Stromal cell of bone marrow (primary cell): Measurements from ENCODE around the gene SMYD4.
"Not testable (repeated sequence)": the region's sequence is repeated elsewhere in the genome, so short reads cannot be mapped to it uniquely, and the experiment has no call there.

Experiments used
- DNase-seq: peaks from one replicate; pipeline ENCODE4 v3.0.0-alpha.2; 2012; ENCODE audit warnings: low read depth

Gene SMYD4

DNA sequence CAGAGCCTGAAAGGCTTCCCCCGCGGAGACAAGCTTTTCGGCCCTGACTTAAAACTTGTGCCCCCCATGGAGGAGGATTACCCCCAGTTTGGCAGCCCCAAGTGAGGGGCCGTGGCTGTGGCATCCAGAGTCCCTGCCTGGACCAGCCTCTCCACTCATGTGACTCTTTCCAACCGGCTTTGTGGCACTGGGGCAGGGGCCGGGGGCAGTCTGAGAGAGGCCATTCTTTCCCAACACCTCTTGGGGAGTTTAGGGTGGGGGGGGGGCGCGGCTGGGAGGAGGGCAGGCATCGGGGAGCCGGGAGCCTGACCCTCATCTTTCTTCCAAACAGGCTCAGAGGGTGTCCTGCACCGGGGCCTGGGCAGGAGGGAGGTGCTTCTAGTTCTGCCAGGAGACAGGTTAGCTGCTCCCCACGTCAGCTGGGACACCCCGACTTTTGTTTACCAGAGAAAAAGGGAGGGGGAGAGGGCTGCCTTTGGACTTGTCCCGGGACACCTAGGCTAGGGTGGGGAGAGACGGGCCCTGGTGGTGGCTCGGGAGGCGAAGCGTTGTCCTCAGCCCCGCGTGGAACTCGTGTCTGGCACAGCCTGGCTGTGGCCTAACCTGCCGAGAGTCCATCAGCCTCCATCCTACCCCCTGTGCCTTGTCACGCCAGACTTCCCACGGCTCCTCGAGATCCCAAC lies 75.1 kb downstream of the SMYD4 start:
- no peak for DNase-seq

DNA sequence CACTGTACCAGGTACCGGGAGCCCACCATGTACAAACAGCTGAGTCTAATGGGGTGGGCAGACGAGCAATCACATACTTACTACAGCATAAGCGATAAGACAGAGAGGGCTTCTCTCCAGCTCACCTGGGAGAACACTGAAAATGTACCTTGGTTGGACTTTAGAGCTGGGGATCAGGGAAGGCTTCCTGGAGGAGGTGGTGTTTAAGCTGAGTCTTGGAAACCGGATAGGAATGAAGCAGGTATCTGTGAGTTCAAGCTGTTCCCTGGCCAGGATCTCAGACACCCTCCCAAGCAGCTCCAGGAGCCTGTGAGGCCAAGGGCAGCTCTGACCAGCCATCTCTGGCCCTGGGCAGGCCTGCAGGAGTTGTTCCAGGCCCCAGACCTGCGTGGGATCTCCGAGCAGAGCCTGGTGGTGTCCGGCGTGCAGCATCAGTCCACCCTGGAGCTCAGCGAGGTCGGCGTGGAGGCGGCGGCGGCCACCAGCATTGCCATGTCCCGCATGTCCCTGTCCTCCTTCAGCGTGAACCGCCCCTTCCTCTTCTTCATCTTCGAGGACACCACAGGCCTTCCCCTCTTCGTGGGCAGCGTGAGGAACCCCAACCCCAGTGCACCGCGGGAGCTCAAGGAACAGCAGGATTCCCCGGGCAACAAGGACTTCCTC lies 75.8 kb downstream of the SMYD4 start:
- DNase-seq, result no peak

DNA sequence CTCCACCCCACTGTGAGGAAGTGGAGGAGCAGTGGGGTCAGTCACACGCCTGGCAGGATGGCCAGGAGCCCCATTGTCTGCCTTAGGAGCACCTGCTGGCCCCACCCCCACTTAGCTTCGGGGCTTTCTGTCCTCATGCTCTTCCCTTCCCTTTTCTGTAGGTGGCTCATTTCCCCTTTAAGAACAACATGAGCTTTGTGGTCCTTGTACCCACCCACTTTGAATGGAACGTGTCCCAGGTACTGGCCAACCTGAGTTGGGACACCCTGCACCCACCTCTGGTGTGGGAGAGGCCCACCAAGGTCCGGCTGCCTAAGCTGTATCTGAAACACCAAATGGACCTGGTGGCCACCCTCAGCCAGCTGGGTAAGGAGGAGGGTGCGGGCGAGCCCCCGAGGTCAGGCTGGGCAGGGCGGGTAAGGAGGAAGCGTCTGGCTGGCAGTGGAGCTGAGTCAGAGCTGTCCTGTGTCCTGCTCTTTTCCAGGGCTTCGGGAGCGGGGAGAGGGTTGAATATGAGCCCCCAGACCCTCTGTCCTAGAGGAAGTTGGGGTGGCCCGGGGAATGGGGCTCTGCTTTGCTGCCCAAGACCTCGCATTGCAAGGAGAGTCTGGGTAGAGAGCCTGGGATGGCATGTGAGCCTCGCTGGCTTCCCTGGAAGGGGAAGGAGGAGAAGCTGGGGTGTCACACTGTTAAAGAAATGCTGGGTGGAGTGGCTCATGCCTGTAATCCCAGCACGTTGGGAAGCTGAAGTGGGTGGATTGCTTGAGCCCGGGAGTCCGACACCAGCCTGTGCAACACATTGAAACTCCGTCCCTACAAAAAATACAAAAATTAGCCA lies 77.1 kb downstream of the SMYD4 start:
- no peak for DNase-seq

DNA sequence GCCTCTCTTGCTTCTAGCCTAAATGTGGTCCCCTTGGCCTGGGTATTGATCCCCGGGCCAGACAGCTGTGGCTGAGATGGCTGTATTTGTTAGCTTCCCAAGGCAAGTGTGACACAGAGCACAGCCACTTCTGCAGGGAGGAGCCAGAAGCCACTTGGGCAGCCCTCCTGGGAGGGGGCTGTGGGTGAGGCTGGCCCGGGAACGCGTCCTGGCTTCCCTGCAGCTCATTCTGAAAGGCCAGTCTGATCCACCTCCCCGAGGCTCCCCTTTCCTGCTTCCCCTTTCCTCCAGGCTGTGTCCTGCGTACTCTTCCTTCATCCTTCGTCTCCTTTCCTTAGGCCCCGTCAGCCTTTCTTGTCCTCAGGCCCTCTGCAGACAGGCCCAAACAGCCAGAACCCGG lies 79.1 kb downstream of the SMYD4 start:
- no peak for DNase-seq

DNA sequence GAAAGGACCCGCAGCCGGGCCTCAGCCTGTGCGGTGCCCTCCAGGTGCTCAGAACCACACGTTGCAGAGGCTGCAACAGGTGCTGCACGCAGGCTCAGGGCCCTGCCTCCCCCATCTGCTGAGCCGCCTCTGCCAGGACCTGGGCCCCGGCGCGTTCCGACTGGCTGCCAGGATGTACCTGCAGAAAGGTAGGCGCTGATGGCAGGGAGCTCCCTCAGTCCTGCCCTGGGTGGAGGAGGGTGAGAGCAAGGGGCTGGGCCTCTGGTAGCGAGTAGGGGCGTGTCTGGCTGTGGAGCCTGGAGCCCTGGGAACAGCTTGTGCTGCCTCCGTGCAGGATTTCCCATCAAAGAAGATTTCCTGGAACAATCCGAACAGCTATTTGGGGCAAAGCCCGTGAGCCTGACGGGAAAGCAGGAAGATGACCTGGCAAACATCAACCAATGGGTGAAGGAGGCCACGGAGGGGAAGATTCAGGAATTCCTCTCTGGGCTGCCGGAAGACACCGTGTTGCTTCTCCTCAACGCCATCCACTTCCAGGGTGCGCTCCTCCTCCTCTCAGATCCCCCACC lies 82.6 kb downstream of the SMYD4 start:
- no peak for DNase-seq

DNA sequence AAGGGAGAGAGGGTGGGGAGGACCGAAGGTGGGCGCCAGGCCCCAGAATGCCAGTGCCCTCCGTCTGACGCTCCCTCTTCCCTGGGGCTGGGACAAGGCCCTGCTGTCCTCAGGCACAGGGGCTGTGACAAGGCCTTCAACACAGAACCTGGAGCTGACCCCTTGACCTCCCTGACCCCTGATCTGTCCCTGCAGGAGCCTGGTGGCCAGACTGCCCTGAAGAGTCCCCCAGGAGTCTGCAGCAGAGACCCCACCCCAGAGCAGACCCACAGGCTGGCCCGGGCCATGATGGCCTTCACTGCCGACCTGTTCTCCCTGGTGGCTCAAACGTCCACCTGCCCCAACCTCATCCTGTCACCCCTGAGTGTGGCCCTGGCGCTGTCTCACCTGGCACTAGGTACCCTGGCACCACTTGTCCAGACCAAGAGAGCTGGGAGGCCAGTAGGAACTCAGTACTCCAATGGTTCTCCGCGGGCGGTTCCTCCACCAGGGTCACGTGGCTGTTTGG lies 84.1 kb downstream of the SMYD4 start:
- no peak for DNase-seq

DNA sequence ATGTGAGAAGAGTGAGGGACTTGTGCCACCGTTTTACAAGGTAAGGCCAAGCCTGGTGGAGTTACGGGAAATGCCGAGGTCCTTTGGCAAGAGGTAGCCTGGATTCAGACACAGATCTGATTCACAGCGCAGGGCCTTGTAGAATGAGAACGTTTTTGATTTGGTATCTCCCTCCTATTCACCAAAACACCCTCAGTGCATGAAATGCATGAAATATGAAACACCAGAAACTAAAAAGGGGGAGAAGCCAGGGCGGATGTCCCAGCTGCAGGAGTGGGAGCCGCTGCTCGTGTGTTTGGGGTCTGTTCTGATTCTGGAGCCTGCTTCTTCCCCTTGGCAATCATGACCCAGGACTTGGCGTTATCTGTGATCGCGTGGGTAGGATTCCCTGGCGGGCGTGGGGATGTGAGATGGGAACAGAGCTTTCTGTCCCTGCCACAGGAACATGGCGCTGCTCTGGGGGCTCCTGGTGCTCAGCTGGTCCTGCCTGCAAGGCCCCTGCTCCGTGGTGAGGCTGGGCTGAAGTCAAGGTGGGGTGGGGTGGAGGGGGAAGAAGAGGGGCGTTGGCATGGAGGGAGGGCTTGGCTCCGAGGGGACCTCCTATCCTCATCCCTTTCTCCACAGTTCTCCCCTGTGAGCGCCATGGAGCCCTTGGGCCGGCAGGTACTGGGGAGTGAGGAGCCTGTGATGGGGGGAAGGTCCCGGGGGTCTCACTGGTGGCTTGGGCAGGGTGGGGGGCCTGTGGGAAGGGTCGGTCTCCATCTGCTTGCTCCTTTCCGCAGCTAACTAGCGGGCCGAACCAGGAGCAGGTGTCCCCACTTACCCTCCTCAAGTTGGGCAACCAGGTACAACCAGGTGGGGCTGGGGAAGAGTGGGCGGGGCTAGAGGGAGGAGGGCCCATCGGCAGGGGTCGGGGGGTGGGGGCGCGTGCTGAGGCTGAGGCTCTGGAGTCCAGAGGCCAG lies 84.9 kb downstream of the SMYD4 start:
- no peak for DNase-seq

DNA sequence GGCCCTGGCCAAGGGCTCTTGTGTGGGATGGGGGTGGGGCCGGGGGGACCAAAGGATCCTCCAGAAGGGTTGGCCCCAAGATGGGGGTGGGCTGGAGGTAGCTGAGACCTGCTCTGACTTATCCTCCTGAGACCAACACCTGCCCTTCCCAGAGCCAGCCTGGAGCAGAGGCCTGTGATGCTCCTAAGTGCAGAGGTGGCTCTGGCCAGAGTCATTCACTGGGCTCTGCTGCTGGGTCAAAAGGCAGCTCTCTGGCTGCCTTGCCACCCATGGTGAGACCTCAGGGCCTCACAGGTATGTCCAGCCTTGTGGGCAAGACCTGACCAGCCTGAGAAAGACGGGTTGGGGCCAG lies 86.6 kb downstream of the SMYD4 start:
- no peak for DNase-seq

DNA sequence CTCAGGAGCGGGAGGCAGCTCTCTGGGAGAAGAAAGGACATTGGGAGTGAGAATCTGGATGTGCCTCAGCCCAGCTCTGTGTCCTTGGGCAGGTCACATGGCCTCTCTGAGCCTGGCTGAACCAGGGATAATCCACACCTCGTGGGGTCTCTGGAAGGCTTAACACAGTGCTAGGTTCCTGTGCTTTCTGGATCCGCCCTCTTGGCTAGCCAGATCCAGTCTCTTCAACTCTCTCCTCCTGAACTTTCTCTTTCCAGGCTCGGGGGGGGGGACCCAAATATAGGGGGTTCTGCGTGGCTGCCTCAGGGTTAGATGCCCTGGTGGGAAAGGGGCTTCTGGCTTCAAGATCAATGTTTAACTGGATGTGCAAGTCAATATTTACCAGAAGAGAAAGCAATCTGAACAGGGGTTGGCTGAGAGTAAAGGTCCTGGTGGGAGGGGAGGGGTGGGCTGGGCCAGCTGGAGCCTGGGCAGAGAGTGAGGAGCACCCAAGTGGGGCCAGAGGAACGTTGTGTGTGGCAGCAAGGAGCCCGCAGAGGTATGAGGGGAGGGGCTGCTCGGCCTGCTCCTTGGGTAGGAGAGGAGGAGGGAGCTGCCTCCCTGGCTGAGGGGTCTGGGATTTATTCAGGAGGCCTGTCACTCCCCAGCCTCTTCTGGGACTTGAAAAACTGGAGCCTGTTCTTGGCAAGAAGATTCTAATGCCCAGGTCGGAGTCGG lies 87.2 kb downstream of the SMYD4 start, which contains the start of gene SERPINF2:
TSS of gene SERPINF2 (plus strand) at position 501 of the 717 bp plus-strand sequence. CDS start 2,125 bp downstream, outside the sequence.
- no peak for DNase-seq

DNA sequence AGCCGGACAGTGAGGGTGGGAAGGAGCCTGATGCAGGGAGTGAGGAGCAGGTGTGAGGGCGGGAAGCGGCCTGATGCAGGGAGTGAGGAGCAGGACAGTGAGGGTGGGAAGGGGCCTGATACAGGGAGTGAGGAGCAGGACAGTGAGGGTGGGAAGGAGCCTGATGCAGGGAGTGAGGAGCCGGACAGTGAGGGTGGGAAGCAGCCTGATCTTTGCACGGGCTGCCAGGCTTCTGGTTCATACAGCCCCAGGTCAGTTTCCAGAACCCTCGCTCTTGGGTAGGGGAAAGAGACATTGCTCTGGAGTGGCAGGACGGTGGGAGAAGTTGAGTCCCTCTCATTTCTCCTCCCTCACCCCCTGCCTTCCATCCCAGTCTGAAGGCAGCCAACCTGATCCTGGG lies 87.8 kb downstream of the SMYD4 start:
- not testable (repeated sequence) for DNase-seq

DNA sequence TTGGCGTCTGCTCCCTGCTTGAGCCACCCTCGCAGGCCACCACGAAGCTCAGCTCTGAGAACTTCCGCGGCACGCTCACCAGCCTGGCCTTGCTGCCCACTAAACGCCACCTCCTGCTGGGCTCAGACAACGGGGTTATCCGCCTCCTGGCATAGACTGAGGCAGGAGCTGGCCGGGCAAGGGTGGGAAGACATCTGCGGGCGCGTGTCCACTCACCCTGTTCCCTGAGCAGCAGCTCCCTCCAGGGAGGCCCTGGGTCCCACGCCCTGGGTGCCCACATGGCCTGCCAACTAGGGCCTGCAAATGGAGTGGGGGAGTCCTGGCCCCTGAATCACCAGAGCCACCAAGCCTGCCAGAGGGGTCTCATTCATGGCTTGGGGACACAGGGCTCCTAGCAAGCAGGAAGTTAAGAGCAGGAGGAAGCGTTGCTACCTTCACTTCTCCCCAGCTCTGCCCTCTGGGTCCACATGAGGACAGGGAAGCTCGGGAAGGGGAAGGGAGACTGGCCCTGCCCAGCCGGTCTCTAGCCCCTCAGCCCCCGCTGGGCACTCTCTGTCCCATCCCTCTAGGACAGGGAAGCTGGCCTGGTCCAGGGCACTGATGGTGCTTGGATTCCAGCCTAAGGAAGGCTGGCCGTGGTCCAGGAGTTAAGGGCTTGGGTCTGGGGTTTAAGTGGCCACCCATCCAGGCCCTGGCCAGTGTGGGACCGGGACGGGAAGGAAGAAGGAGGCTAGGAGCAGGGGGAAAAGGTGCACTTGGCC lies 92.0 kb downstream of the SMYD4 start:
- no peak for DNase-seq

DNA sequence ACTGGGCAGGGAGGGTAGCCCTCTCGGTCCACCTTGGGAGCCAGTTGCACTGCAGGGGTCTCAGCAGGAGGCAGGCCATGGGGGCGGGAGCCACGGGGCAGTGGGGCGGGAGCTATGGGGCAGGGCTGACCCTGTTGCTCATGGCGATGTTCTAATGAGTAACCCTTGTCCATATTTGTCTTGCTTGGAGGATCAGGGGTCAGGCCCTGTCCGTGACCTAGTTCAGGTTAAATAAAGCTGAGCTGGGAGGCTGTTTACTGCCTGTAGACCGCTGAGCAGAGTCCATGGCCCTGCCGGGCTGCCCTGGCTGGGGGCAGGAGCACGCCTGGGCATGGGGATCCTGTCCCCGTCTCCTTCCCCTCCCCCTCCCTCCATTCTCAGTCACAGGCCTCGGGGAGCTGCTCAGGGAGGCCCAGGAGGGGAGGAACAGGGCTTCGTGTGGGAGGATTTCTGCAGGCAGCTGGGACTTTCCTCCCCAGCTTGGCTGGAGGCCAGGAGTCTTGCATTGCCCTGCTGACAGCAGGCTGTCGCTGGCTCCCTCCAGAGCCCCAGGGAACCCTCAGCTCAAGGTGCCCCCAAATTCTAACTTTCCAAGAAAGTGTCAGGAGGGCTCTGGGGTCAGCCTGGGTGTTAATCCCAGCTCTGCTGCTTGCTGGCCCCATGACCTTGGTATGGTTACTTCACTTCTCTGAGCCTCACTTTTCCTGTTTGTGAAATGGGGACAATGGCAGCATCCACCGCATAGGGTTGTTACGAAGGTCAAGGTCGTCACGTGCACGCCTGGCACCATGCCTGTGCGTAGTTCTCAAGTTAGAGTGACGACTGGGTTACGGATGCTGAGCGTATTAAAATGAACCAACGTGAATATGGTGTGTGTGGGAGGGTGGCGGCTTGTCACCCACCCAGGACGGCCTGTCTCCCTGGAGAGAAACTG lies 93.1 kb downstream of the SMYD4 start:
- no peak for DNase-seq

DNA sequence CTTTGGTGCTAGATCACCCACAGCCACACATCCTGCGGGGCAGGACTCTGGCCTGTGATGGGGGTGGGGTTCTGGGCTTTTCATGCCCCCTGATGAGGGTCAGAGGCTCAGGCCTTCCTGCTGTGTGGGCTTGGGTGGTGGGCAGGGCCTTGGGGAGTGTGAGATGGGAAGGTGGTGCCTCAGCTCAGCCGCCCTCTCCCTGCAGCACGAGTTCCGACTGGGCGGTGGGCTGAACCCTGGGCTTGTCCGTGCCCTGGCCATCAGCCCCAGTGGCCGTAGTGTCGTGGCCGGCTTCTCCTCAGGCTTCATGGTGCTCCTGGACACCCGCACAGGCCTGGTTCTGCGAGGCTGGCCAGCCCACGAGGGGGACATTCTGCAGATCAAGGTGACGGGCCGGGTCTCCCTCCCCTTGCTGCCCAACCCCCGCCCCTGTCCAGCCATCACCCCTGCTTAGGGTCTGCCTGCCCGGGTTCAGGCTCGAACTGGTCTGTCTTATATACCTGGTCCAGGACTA lies 93.8 kb downstream of the SMYD4 start:
- DNase-seq, result no peak

DNA sequence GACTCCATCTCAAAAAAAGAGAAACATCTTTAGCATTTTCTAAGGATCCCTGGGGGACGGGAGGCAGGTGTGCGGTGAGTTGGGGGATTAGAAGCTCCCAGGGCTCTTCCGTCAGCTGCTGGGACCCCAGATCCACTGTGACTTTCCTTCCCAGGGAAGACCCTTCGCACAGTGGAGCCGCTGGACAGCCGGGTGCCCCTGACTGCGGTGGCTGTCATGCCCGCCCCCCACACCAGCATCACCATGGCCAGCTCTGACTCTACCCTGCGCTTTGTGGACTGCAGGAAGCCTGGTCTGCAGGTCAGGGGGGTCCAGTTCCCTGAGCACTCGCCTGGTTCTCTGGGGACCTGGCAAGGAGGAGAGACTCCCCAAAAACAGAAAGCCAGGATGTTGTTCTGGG lies 94.3 kb downstream of the SMYD4 start:
- DNase-seq, result no peak

DNA sequence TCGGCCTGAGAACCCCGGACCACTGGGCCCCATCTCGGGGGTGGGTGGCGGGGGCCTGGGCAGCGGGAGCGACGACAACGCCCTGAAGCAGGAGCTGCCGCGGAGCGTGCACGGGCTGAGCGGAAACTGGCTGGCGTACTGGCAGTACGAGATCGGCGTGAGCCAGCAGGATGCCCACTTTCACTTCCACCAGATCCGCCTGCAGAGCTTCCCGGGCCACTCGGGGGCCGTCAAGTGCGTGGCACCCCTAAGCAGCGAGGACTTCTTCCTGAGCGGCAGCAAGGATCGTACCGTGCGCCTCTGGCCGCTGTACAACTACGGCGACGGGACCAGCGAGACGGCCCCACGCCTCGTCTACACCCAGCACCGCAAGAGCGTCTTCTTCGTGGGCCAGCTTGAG lies 95.9 kb downstream of the SMYD4 start:
- DNase-seq, result no peak

DNA sequence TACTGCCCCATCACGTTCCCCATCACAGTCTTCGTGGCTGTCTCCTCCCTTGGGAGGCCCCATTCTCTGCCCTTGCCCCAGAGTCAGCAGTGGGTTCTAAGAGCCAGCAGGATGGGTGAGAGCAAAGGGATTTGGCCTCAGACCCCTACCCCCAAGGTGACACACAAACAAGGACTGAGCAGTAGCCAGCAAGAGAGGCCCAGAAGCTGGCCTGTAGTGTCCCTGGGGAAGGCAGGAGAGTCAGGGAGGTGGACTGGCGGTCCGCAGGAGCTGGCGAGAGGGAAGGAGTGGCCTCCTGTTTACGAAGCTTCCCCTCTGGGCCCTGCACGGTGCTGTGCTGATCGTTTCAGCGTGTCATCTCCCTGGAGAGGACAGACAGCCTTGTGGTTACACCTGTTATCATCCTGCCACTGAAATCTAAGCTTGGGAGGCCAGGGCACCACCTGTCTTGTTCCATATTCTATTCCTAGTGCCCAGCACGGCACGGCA lies 96.8 kb downstream of the SMYD4 start:
- no peak for DNase-seq

DNA sequence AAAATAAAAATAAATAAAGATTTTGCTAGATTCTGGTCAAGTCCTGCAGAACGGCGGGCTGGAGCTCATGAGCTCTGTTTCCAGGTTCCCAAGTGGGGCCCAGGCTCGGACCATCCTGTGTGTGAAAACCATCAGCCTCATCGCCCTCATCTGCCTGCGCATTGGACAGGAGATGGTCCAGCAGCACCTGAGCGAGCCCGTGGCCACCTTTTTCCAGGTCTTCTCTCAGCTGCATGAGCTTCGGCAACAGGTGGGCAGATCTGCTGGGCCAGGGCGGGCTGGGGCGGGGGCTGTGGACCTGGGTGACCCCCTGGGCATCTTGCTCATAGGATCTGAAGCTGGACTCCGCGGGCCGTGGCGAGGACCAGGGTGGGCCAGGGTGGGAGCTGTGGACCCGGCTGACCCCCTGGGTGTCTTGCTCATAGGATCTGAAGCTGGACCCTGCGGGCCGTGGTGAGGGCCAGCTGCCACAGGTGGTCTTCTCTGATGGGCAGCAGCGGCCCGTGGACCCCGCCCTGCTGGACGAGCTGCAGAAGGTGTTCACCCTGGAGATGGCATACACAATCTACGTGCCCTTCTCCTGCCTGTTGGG lies 97.4 kb downstream of the SMYD4 start:
- DNase-seq, result no peak

DNA sequence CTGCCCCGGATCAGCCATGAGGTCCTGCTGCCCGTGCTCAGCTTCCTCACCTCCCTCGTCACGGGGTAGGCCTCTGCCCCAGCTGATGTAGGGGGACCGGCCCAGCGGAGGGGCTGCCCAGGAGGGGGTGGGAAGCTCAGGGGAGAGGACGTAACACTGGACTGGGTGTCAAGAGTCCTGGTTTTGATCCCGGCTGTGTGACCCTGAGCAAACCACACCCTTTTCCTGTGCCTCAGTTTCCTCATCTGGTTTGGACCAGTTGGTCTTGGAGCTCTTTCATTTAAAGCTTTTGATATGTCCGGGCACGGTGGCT lies 98.6 kb downstream of the SMYD4 start:
- DNase-seq, result no peak
